ENCODE measurements around the gene U2AF1L4.

DNA sequence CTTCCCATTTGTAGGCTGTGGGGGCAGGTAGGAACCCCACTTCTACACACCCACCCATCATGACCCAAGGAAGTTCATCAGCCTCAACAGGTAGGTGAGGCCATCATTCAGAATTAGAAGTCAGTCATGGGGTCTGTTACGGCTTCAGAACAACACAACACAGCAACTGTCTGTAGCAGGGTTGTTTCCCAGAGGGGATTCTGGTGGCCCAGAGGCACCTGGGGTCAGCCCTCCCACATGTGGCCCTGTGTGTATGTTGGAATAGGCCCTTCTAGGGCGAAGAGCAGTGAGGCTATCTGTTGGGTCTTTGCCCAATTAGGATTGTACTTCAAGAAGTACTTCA, 6.4 kb downstream of the U2AF1L4 start:
- TF ChIP-seq BACH2 (CRISPR knock-in tag; IDR thresholded peaks at IDR 0.05; ENCODE audit: borderline replicate concordance) (no peak), ZNF70 (CRISPR knock-in tag; IDR thresholded peaks at IDR 0.05) (no peak), ZFP3 (CRISPR knock-in tag; IDR thresholded peaks at IDR 0.05) (no peak), OSR1 (CRISPR knock-in tag; IDR thresholded peaks at IDR 0.05) (no peak), GLIS3 (CRISPR knock-in tag; IDR thresholded peaks at IDR 0.05) (no peak), ARNTL (CRISPR knock-in tag; IDR thresholded peaks at IDR 0.05; ENCODE audit: borderline replicate concordance, low read depth) (no peak), TOX (CRISPR knock-in tag; IDR thresholded peaks at IDR 0.05; ENCODE audit: borderline replicate concordance) (no peak), CSRNP3 (CRISPR knock-in tag; IDR thresholded peaks at IDR 0.05) (no peak), ZC3H10 (CRISPR knock-in tag; IDR thresholded peaks at IDR 0.05) (no peak), ISL1 (CRISPR knock-in tag; IDR thresholded peaks at IDR 0.05) (no peak), TSHZ2 (CRISPR knock-in tag; IDR thresholded peaks at IDR 0.05) (no peak), CSDC2 (CRISPR knock-in tag; IDR thresholded peaks at IDR 0.05) (no peak), PATZ1 (CRISPR knock-in tag; IDR thresholded peaks at IDR 0.05; ENCODE audit: borderline replicate concordance) (no peak)
- TF ChIP-seq, protein P1, sequence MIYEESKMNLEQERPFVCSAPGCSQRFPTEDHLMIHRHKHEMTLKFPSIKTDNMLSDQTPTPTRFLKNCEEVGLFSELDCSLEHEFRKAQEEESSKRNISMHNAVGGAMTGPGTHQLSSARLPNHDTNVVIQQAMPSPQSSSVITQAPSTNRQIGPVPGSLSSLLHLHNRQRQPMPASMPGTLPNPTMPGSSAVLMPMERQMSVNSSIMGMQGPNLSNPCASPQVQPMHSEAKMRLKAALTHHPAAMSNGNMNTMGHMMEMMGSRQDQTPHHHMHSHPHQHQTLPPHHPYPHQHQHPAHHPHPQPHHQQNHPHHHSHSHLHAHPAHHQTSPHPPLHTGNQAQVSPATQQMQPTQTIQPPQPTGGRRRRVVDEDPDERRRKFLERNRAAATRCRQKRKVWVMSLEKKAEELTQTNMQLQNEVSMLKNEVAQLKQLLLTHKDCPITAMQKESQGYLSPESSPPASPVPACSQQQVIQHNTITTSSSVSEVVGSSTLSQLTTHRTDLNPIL (CRISPR knock-in tag; IDR thresholded peaks at IDR 0.05; ENCODE audit: low read depth), result no peak
